Upper lobe of left lung (tissue), 4 donors: ENCODE data around the gene CTAGE1.

Experiments
- CTCF ChIP-seq, 6 experiments: fragments of 450-650 bp in 4 of 6; fragments of 200-600 bp in 2 of 6; sonication (generic) in 2 of 6; IDR thresholded peaks; one replicate each; pipeline ENCODE4 v1.5.1; 2016 to 2019; ENCODE audit warnings: antibody characterized with exemption in 6 of 6
- POLR2AphosphoS5 ChIP-seq, 2 donors: sonication (generic); formaldehyde crosslinking; IDR thresholded peaks; one replicate each; pipeline ENCODE4 v1.5.1; 2017; ENCODE audit warnings: antibody characterized with exemption in 2 of 2

GRCh38 chr18:22398464-22398863 lies 19.3 kb downstream of the CTAGE1 start:
- TF ChIP-seq CTCF (IDR thresholded peaks at IDR 0.05) (no peak), POLR2AphosphoS5 (IDR thresholded peaks at IDR 0.05) (no peak)
